Measurements from ENCODE around the gene CEBPG. TPM values are rescaled to one million over a fixed set of nuclear protein-coding genes. Genes with fewer than 3 reads are reported as not detected.

Gene CEBPG
- total and polyA plus RNA-seq, 4 donors = 21.5 to 29.7 (median 24.7) TPM

GRCh38 chr19:33396701-33397535 is 23.4 kb downstream of the CEBPG start:
- Histone ChIP-seq H3K4me1 (ENCODE audit: control insufficient read depth in 5 of 5, insufficient read depth in 5 of 5, low read length in 5 of 5) (peaks cover 0 to 51% (median 30%) of the 10 kb centered on the region in 5 donors), H3K9me3 (ENCODE audit: control insufficient read depth in 4 of 4, insufficient read depth in 3 of 4, low read length in 3 of 4) (no peaks in the 10 kb centered on the region), H3K9ac (ENCODE audit: insufficient read depth in 1 of 2, low read length in 2 of 2) (no peak overlapping the region), H3K4me3 (no peak overlapping the region), H3K27me3 (ENCODE audit: control insufficient read depth in 3 of 3, insufficient read depth in 3 of 3, low read length in 2 of 3) (no peaks in the 10 kb centered on the region), H3K36me3 (ENCODE audit: control insufficient read depth in 4 of 4, insufficient read depth in 4 of 4, low read length in 4 of 4) (peaks cover 0 to 3% (median 0%) of the 10 kb centered on the region in 4 donors), H3K27ac (ENCODE audit: low read depth in 1 of 2, low read length in 1 of 2) (no peak overlapping the region)
- TF ChIP-seq, protein P1, sequence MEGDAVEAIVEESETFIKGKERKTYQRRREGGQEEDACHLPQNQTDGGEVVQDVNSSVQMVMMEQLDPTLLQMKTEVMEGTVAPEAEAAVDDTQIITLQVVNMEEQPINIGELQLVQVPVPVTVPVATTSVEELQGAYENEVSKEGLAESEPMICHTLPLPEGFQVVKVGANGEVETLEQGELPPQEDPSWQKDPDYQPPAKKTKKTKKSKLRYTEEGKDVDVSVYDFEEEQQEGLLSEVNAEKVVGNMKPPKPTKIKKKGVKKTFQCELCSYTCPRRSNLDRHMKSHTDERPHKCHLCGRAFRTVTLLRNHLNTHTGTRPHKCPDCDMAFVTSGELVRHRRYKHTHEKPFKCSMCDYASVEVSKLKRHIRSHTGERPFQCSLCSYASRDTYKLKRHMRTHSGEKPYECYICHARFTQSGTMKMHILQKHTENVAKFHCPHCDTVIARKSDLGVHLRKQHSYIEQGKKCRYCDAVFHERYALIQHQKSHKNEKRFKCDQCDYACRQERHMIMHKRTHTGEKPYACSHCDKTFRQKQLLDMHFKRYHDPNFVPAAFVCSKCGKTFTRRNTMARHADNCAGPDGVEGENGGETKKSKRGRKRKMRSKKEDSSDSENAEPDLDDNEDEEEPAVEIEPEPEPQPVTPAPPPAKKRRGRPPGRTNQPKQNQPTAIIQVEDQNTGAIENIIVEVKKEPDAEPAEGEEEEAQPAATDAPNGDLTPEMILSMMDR (IDR thresholded peaks at IDR 0.05; ENCODE audit: control extremely low read depth, extremely low read depth) = no peak
- no peak for ATAC-seq (ENCODE audit: insufficient read depth, low FRiP score)
- WGBS, 2 donors = 73 to 80% methylated on average over 28 to 30 of the region's 30 CpGs
- DNase-seq = peak in 2 of 3 donors; percentile 40 to 63

- no peaks in the 10 kb centered on the region for H3K9me3 ChIP-seq (ENCODE audit: control insufficient read depth in 4 of 4, insufficient read depth in 3 of 4, low read length in 3 of 4)
- no peak overlapping the region for H3K9ac ChIP-seq (ENCODE audit: insufficient read depth in 1 of 2, low read length in 2 of 2)
- TF ChIP-seq, protein P1 (IDR thresholded peaks at IDR 0.05; ENCODE audit: control extremely low read depth, extremely low read depth) = no peak
- H3K4me3 ChIP-seq = no peak overlapping the region
- H3K27me3 ChIP-seq (ENCODE audit: control insufficient read depth in 3 of 3, insufficient read depth in 3 of 3, low read length in 2 of 3) = no peaks in the 10 kb centered on the region
- WGBS, 2 donors = 79 to 83% methylated on average over 15 of the region's 15 CpGs
- no peak for ATAC-seq (ENCODE audit: insufficient read depth, low FRiP score)
- H3K36me3 ChIP-seq (ENCODE audit: control insufficient read depth in 4 of 4, insufficient read depth in 4 of 4, low read length in 4 of 4) = peaks cover 0 to 2% (median 0%) of the 10 kb centered on the region in 4 donors
- no peak overlapping the region for H3K27ac ChIP-seq (ENCODE audit: low read depth in 1 of 2, low read length in 1 of 2)
- no peak for DNase-seq
- peaks cover 0 to 43% (median 22%) of the 10 kb centered on the region in 5 donors for H3K4me1 ChIP-seq (ENCODE audit: control insufficient read depth in 5 of 5, insufficient read depth in 5 of 5, low read length in 5 of 5)
Observed at GRCh38 chr19:33397536-33398360, 24.2 kb downstream of the CEBPG start.

- H3K27me3 ChIP-seq (ENCODE audit: control insufficient read depth in 3 of 3, insufficient read depth in 3 of 3, low read length in 2 of 3) = no peaks in the 10 kb centered on the region
- TF ChIP-seq, protein P1 (IDR thresholded peaks at IDR 0.05; ENCODE audit: control extremely low read depth, extremely low read depth) = no peak
- H3K27ac ChIP-seq (ENCODE audit: low read depth in 1 of 2, low read length in 1 of 2) = no peak overlapping the region
- H3K4me3 ChIP-seq = no peak overlapping the region
- WGBS, 2 donors = 93 to 94% methylated on average over 19 of the region's 19 CpGs
- H3K9ac ChIP-seq (ENCODE audit: insufficient read depth in 1 of 2, low read length in 2 of 2) = no peak overlapping the region
- peaks cover 0 to 48% (median 20%) of the 10 kb centered on the region in 5 donors for H3K4me1 ChIP-seq (ENCODE audit: control insufficient read depth in 5 of 5, insufficient read depth in 5 of 5, low read length in 5 of 5)
- ATAC-seq (ENCODE audit: insufficient read depth, low FRiP score) = no peak
- DNase-seq = no peak
- peaks cover 0 to 2% (median 0%) of the 10 kb centered on the region in 4 donors for H3K36me3 ChIP-seq (ENCODE audit: control insufficient read depth in 4 of 4, insufficient read depth in 4 of 4, low read length in 4 of 4)
- H3K9me3 ChIP-seq (ENCODE audit: control insufficient read depth in 4 of 4, insufficient read depth in 3 of 4, low read length in 3 of 4) = no peaks in the 10 kb centered on the region
Observed at GRCh38 chr19:33398361-33399060, 25.0 kb downstream of the CEBPG start.
